Activated CD4-positive, alpha-beta T cell treated with anti-CD3 and anti-CD28 coated beads, Interleukin-2, amount 50 U/mL, for 16 hours (primary cell): ENCODE results near the gene DKC1.
"Not testable (repeated sequence)": the region's sequence is repeated elsewhere in the genome, so short reads cannot be mapped to it uniquely, and the experiment has no call there.

Source experiments
- DNase-seq: peaks from one replicate; pipeline ENCODE4 v3.0.0-alpha.2; 2020

DKC1 gene

GRCh38 chrX:154793084-154793795 is 30.6 kb downstream of the DKC1 start:
- no peak for DNase-seq

GRCh38 chrX:154795016-154795415 is 32.4 kb downstream of the DKC1 start:
- no peak for DNase-seq

- DNase-seq, result no peak
Measured at GRCh38 chrX:154797006-154797405, 34.3 kb downstream of the DKC1 start.

- no peak for DNase-seq
Measured at GRCh38 chrX:154799556-154800348, 37.1 kb downstream of the DKC1 start.

- no peak for DNase-seq
Measured at GRCh38 chrX:154800478-154801210, 38.0 kb downstream of the DKC1 start.

GRCh38 chrX:154802947-154803346 is 40.3 kb downstream of the DKC1 start:
- DNase-seq, result no peak

GRCh38 chrX:154804261-154804956 is 41.7 kb downstream of the DKC1 start:
- DNase-seq, result no peak

GRCh38 chrX:154804957-154805695 is 42.5 kb downstream of the DKC1 start, which contains the start of gene MPP1:
Gene MPP1, minus strand, starts transcription at chrX:154805485. Its CDS starts 112 bp downstream, at chrX:154805373.
- peak; percentile 72 for DNase-seq

GRCh38 chrX:154805696-154806091 is 43.0 kb downstream of the DKC1 start:
- DNase-seq, result no peak

- no peak for DNase-seq
Measured at GRCh38 chrX:154806837-154807501, 44.3 kb downstream of the DKC1 start.

GRCh38 chrX:154809939-154810665 is 47.4 kb downstream of the DKC1 start:
- DNase-seq, result no peak

GRCh38 chrX:154812341-154813101 is 49.9 kb downstream of the DKC1 start:
- no peak for DNase-seq

- DNase-seq, result no peak
Measured at GRCh38 chrX:154813801-154814200, 51.1 kb downstream of the DKC1 start.

- DNase-seq, result no peak
Measured at GRCh38 chrX:154815274-154815818, 52.7 kb downstream of the DKC1 start.

GRCh38 chrX:154816326-154816898 is 53.7 kb downstream of the DKC1 start:
- not testable (repeated sequence) for DNase-seq

GRCh38 chrX:154817048-154817618 is 54.5 kb downstream of the DKC1 start:
- not testable (repeated sequence) for DNase-seq

- no peak for DNase-seq
Measured at GRCh38 chrX:154818916-154819770, 56.5 kb downstream of the DKC1 start.

- DNase-seq, result no peak
Measured at GRCh38 chrX:154819771-154820341, 57.2 kb downstream of the DKC1 start.
